HCT116 (cell line): ENCODE measurements around the gene EGFL7. TPM values are rescaled to one million over a fixed set of nuclear protein-coding genes. Genes with fewer than 3 reads are reported as not detected.

Source experiments
- ATAC-seq: fragments of 200-7000 bp; cut with Tn5 transposase; 2 replicates; pipeline ENCODE4 v1.9.1; 2020; ENCODE audit warnings: mild to moderate bottlenecking, moderate library complexity
- BruUV-seq: library from RNA; stranded (reverse); fragments of 400-500 nt; replicated peaks from 2 replicates; lab custom pipeline; 2021; lab: Mats Ljungman, UMichigan
- CTCF ChIA-PET: fragments of 300-600 bp; sonication (Branson Sonifier 250); formaldehyde crosslinking; loops from one replicate; lab custom pipeline; 2021; ENCODE audit warnings: antibody characterized with exemption; lab: Charles Lee
- POLR2A ChIA-PET: fragments of 300-600, 350-600 bp; sonication (Branson Sonifier 250); formaldehyde crosslinking; loops from one replicate; lab custom pipeline; 2021; ENCODE audit warnings: antibody characterized with exemption; lab: Charles Lee
- RAD21 ChIA-PET, 2 experiments: fragments of 300-600 bp; sonication (Branson Sonifier 250); formaldehyde crosslinking; loops; one replicate each; lab custom pipeline; 2023; ENCODE audit warnings: low total read pairs in 2 of 2; ENCODE audit not compliant: uncharacterized antibody in 2 of 2, unreplicated experiment in 2 of 2, low non-redundant PET in 1 of 2; lab: Charles Lee
- DNase-seq: peaks from one replicate; pipeline ENCODE4 v3.0.0-alpha.2; 2010; ENCODE audit warnings: low read depth, low spot score
- H2AFZ ChIP-seq: fragments of 200-600 bp; shearing (Covaris generic), sonication (generic); 2 replicates; pipeline ENCODE4 v1.6.1; 2017; ENCODE audit warnings: low read depth, mixed run types, mixed read lengths, antibody characterized with exemption, low read length; ENCODE audit not compliant: poor library complexity, severe bottlenecking
- H3K27ac ChIP-seq: 2 replicates; pipeline ENCODE4 v1.5.1; 2012; ENCODE audit warnings: low read depth, low read length
- H3K27me3 ChIP-seq: fragments of 200-600 bp; sonication (generic); 2 replicates; pipeline ENCODE4 v1.6.1; 2016; ENCODE audit warnings: mixed run types, low read length, mixed read lengths; ENCODE audit not compliant: insufficient read depth
- H3K36me3 ChIP-seq, 2 experiments: fragments of 200-500 bp in 1 of 2; fragments of 200-600 bp in 1 of 2; sonication (Bioruptor generic) in 1 of 2; sonication (generic) in 1 of 2; 2 replicates each; pipeline versions ENCODE4 v1.5.1 to v1.6.1; 2014 to 2016; ENCODE audit warnings: low read length in 2 of 2, inconsistent platforms in 1 of 2, mixed read lengths in 1 of 2, mixed run types in 1 of 2; ENCODE audit not compliant: insufficient read depth in 2 of 2, control insufficient read depth in 1 of 2
- H3K4me1 ChIP-seq, 2 experiments: fragments of 200-600 bp in 1 of 2; sonication (generic) in 1 of 2; 2 replicates each; pipeline versions ENCODE4 v1.5.1 to v1.6.1; 2012 to 2017; ENCODE audit warnings: low read length in 2 of 2, inconsistent platforms in 1 of 2, mild to moderate bottlenecking in 1 of 2, mixed read lengths in 1 of 2, mixed run types in 1 of 2, moderate library complexity in 1 of 2; ENCODE audit not compliant: insufficient read depth in 2 of 2, control insufficient read depth in 1 of 2
- H3K4me2 ChIP-seq: fragments of 200-600 bp; sonication (generic); 2 replicates; pipeline ENCODE4 v1.6.1; 2017; ENCODE audit warnings: mixed run types, low read length, mixed read lengths
- H3K4me3 ChIP-seq, 2 experiments: fragments of 200-600 bp in 1 of 2; sonication (generic) in 1 of 2; replicated peaks in 1 of 2; 2 replicates each; pipeline ENCODE4 v1.5.1; 2011 to 2016; ENCODE audit warnings: low read length in 2 of 2, control low read depth in 1 of 2, low read depth in 1 of 2, mild to moderate bottlenecking in 1 of 2, mixed read lengths in 1 of 2, mixed run types in 1 of 2
- H3K79me2 ChIP-seq: fragments of 200-600 bp; sonication (generic); 2 replicates; pipeline ENCODE4 v1.6.1; 2017; ENCODE audit warnings: mild to moderate bottlenecking, mixed run types, low read length, moderate library complexity, mixed read lengths; ENCODE audit not compliant: insufficient read depth
- H3K9ac ChIP-seq: fragments of 200-600 bp; sonication (generic); 2 replicates; pipeline ENCODE4 v1.6.1; 2016; ENCODE audit warnings: low read length, mixed read lengths
- H3K9me2 ChIP-seq: fragments of 200-600 bp; sonication (generic), shearing (Covaris generic); 2 replicates; pipeline ENCODE4 v1.6.1; 2017; ENCODE audit warnings: mixed run types, mild to moderate bottlenecking, moderate library complexity; ENCODE audit not compliant: insufficient read depth
- H3K9me3 ChIP-seq, 2 experiments: fragments of 200-500 bp in 1 of 2; fragments of 200-600 bp in 1 of 2; sonication (Bioruptor generic) in 1 of 2; sonication (generic) in 1 of 2; 2 replicates each; pipeline ENCODE4 v1.6.1; 2014 to 2017; ENCODE audit warnings: low read length in 2 of 2, mixed read lengths in 2 of 2, inconsistent platforms in 1 of 2, low read depth in 1 of 2, mild to moderate bottlenecking in 1 of 2, mixed run types in 1 of 2, moderate library complexity in 1 of 2; ENCODE audit not compliant: control insufficient read depth in 1 of 2, insufficient read depth in 1 of 2
- H4K20me1 ChIP-seq: fragments of 200-600 bp; sonication (generic), shearing (Covaris generic); 2 replicates; pipeline ENCODE4 v1.6.1; 2017; ENCODE audit warnings: mixed run types, mild to moderate bottlenecking, moderate library complexity; ENCODE audit not compliant: insufficient read depth
- CBX3 ChIP-seq: IDR thresholded peaks from 2 replicates; pipeline ENCODE4 v1.6.1; 2012; ENCODE audit warnings: low read depth
- CEBPB ChIP-seq: IDR thresholded peaks from 2 replicates; pipeline ENCODE4 v1.6.1; 2012; ENCODE audit warnings: low read depth
- ELF1 ChIP-seq: IDR thresholded peaks from 2 replicates; pipeline ENCODE4 v1.6.1; 2012; ENCODE audit warnings: low read depth, borderline replicate concordance
- EZH2 ChIP-seq: fragments of 200-600 bp; sonication (generic); IDR thresholded peaks from 2 replicates; pipeline ENCODE4 v1.6.1; 2017; ENCODE audit warnings: antibody characterized with exemption, mixed run types
- FOSL1 ChIP-seq: IDR thresholded peaks from 2 replicates; pipeline ENCODE4 v1.6.1; 2012; ENCODE audit warnings: low read depth
- JUND ChIP-seq: IDR thresholded peaks from 2 replicates; pipeline ENCODE4 v1.6.1; 2012
- POLR2AphosphoS5 ChIP-seq: IDR thresholded peaks from 2 replicates; pipeline ENCODE4 v1.6.1; 2011; ENCODE audit warnings: mild to moderate bottlenecking, low read depth, low read length, moderate library complexity
- RAD21 ChIP-seq: IDR thresholded peaks from 2 replicates; pipeline ENCODE4 v1.6.1; 2012; ENCODE audit warnings: low read depth, mild to moderate bottlenecking
- REST ChIP-seq: IDR thresholded peaks from 2 replicates; pipeline ENCODE4 v1.6.1; 2012; ENCODE audit warnings: low read depth
- SP1 ChIP-seq: IDR thresholded peaks from 2 replicates; pipeline ENCODE4 v1.6.1; 2012; ENCODE audit warnings: low read depth
- YY1 ChIP-seq: IDR thresholded peaks from 2 replicates; pipeline ENCODE4 v1.6.1; 2011; ENCODE audit warnings: low read length, low read depth, moderate library complexity, mild to moderate bottlenecking; ENCODE audit not compliant: insufficient replicate concordance; ENCODE audit errors: extremely low read depth
- ZFX ChIP-seq: fragments of 450-650 bp; IDR thresholded peaks from 2 replicates; pipeline ENCODE4 v1.6.1; 2017
- ZNF274 ChIP-seq: fragments of 200-500 bp; sonication (Bioruptor generic); IDR thresholded peaks from 2 replicates; pipeline ENCODE4 v1.6.1; 2014; ENCODE audit warnings: mild to moderate bottlenecking, low read depth, low read length, inconsistent platforms
- intact Hi-C: fragments of 100-400 bp; cut with micrococcal nuclease; formaldehyde crosslinking; loops from 2 replicates; pipeline ENCODE4 v1.10.0; 2022
- total RNA-seq: library from RNA; stranded (reverse); gene quantifications from one replicate; pipeline ENCODE4 v1.2.1, GENCODE V29; 2021; ENCODE audit not compliant: unreplicated experiment
- TF ChIP-seq, protein P1 (sequence below): IDR thresholded peaks from 2 replicates; pipeline ENCODE4 v1.6.1; 2011; ENCODE audit warnings: mild to moderate bottlenecking, low read length, moderate library complexity; ENCODE audit not compliant: insufficient replicate concordance; ENCODE audit errors: extremely low read depth

EGFL7 gene
- total RNA-seq, 1 experiment from 2014 or later: 82.0 TPM

DNA sequence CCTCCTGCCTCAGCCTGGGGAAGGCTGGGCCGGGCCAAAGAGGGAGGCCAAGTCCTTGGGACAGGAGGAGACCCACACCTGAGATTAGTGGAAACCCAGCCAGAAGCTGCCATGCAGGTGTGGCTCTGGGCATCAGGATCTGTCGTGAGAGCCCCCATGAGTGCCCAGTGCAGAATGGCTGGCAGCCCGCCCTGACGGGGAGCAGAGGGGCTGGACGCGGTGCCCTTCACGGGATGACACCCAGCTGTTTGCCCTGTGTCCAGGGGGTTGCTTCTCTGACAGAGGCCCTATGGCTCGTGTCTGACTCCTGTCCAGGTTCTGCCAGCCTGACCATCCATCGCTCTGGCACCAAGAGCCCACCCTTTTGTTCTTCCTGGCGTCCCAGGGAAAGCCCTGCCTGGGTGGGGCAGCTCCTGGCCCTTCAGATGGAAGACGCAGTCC is 58.2 kb downstream of the EGFL7 start:
- DNase-seq (no peak), ATAC-seq (no peak)
- CTCF ChIA-PET: no interaction called here
- no TSS peak for BruUV-seq
- Histone ChIP-seq H3K9me2 (no peaks in the 10 kb centered on the region), H3K27me3 (no peaks in the 10 kb centered on the region), H3K9me3 (no peaks in the 10 kb centered on the region), H3K4me1 (peaks cover 3 to 37% of the 10 kb centered on the region in 2 experiments; a peak in 3 of 4 replicates), H3K79me2 (peaks cover 23% of the 10 kb centered on the region), H3K36me3 (peaks cover 19 to 28% of the 10 kb centered on the region in 2 experiments; a peak in 3 of 4 replicates), H3K9ac (no peak overlapping the region), H3K4me2 (no peak overlapping the region), H4K20me1 (peaks cover 26% of the 10 kb centered on the region; the same call in 1 of the 2 replicates), H2AFZ (no peak overlapping the region)
- RAD21 ChIA-PET: no interaction called here
- POLR2A ChIA-PET: no interaction called here
- TF ChIP-seq POLR2AphosphoS5: no peak
- no peak for TF ChIP-seq JUND
- TF ChIP-seq CEBPB: no peak
- TF ChIP-seq ZNF274: no peak
- TF ChIP-seq, all 23 proteins: peak for 0
- H3K27ac ChIP-seq: no peak overlapping the region
- intact Hi-C loops: no loop called here
- H3K4me3 ChIP-seq: no peak overlapping the region

DNA sequence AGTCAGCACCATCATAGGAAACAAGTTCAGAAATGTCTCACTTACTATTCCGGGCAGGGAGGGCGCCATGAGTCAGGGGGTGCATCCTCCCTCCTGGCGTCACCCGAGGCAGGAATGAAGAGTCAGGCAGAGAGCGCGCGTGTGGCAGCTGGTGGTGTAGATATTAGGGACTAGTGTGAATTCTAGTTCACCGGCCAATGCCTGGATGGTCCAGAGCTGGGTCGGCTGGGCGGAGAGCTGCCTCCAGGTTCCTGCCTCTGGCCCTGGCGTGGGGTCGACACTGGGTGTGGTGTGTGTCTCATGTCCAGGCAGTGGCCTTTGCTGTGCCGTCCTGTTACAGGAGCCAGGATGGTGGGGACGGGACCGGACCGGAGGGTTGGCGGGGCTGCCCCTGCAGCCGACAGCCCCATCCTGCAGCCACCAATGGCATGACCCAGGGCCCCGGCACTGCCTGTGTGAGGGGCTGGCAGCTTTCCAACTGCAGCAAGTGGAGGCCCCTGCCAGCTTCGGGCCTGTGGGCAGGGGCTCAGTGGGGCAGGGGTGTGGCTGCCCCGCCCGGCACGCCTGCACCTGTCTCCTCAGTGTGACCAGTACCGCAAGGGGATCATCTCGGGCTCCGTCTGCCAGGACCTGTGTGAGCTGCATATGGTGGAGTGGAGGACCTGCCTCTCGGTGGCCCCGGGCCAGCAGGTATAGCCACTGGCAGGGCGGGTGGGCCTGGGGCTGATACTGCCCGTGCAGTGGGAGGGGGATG is 58.8 kb downstream of the EGFL7 start:
- H3K9ac ChIP-seq: no peak overlapping the region
- RAD21 ChIA-PET: no interaction called here
- CTCF ChIA-PET: no interaction called here
- peak overlapping the region; percentile 35; the same call in 1 of the 2 replicates for H3K27ac ChIP-seq
- no peaks in the 10 kb centered on the region for H3K27me3 ChIP-seq
- DNase-seq: no peak
- H3K79me2 ChIP-seq: peaks cover 29% of the 10 kb centered on the region
- no peak overlapping the region for H2AFZ ChIP-seq
- H3K4me2 ChIP-seq: no peak overlapping the region
- H3K4me3 ChIP-seq: no peak overlapping the region
- no peaks in the 10 kb centered on the region for H3K9me2 ChIP-seq
- intact Hi-C loops: no loop called here
- no peaks in the 10 kb centered on the region for H3K9me3 ChIP-seq
- BruUV-seq: no TSS peak
- H4K20me1 ChIP-seq: peaks cover 32% of the 10 kb centered on the region; the same call in 1 of the 2 replicates
- peaks cover 9 to 43% of the 10 kb centered on the region in 2 experiments; a peak in 3 of 4 replicates for H3K4me1 ChIP-seq
- POLR2A ChIA-PET: no interaction called here
- peak; percentile 5; the same call in 1 of the 2 replicates for ATAC-seq
- H3K36me3 ChIP-seq: peaks cover 19 to 33% of the 10 kb centered on the region in 2 experiments; a peak in 3 of 4 replicates
- no peak for TF ChIP-seq EZH2
- no peak for TF ChIP-seq REST
- no peak; the same call in 1 of the 2 replicates for TF ChIP-seq POLR2AphosphoS5
- no peak for TF ChIP-seq SP1
- TF ChIP-seq ZNF274: no peak
- TF ChIP-seq ZFX: no peak
- TF ChIP-seq, protein P1, sequence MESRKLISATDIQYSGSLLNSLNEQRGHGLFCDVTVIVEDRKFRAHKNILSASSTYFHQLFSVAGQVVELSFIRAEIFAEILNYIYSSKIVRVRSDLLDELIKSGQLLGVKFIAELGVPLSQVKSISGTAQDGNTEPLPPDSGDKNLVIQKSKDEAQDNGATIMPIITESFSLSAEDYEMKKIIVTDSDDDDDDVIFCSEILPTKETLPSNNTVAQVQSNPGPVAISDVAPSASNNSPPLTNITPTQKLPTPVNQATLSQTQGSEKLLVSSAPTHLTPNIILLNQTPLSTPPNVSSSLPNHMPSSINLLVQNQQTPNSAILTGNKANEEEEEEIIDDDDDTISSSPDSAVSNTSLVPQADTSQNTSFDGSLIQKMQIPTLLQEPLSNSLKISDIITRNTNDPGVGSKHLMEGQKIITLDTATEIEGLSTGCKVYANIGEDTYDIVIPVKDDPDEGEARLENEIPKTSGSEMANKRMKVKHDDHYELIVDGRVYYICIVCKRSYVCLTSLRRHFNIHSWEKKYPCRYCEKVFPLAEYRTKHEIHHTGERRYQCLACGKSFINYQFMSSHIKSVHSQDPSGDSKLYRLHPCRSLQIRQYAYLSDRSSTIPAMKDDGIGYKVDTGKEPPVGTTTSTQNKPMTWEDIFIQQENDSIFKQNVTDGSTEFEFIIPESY: no peak
- no peak for TF ChIP-seq RAD21
- no peak for TF ChIP-seq CBX3
- TF ChIP-seq FOSL1: no peak
- TF ChIP-seq ELF1: no peak
- TF ChIP-seq YY1: no peak
- TF ChIP-seq CEBPB: no peak
